ENCODE results near the gene C10orf120. TPM values are rescaled to one million over a fixed set of nuclear protein-coding genes. Genes with fewer than 3 reads are reported as not detected.

The C10orf120 gene
- total and polyA plus RNA-seq, 4 donors, result not detected

DNA sequence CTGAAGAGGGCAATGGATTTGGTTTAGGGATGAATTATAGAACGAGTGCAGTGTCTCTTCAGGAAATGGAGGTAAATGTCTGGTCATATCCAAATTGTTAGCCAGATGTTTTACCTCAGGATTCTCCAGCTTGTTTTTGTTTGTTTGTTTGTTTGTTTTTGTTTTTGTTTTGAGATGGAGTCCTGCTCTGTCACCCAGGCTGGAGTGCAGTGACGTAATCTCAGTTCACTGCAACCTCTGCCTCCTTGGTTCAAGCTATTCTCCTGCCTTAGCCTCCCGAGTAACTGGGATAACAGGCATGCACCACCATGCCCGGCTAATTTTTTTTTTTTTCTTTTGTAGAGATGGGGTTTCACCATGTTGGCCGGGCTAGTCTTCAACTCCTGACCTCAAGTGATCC, 6.9 kb downstream of the C10orf120 start:
- Histone ChIP-seq H3K4me1 (ENCODE audit: control insufficient read depth in 1 of 2, insufficient read depth in 2 of 2, low read length in 2 of 2) (peaks cover 0 to 4% of the 10 kb centered on the region in 2 donors), H3K4me3 (ENCODE audit: low read length in 2 of 2) (no peak overlapping the region), H3K27me3 (ENCODE audit: control insufficient read depth in 1 of 2, insufficient read depth in 2 of 2, low read length in 1 of 2) (peaks cover 0 to 2% of the 10 kb centered on the region in 2 donors), H3K9me3 (ENCODE audit: control insufficient read depth, low read length) (no peaks in the 10 kb centered on the region), H3K36me3 (ENCODE audit: control insufficient read depth in 1 of 2, insufficient read depth in 2 of 2, low read length in 1 of 2) (no peaks in the 10 kb centered on the region), H3K27ac (ENCODE audit: low read depth in 1 of 2, low read length in 2 of 2) (no peak overlapping the region)
- 67 to 84% methylated on average over 5 of the region's 5 CpGs for WGBS, 2 donors
- ATAC-seq (ENCODE audit: low FRiP score) (no peak), DNase-seq (no peak)
- intact Hi-C loops (cut with DNase I), result no loop called here

GRCh38 chr10:122689146-122689820, 10.4 kb downstream of the C10orf120 start:
- H3K4me1 ChIP-seq (ENCODE audit: control insufficient read depth in 1 of 2, insufficient read depth in 2 of 2, low read length in 2 of 2), result peaks cover 0 to 4% of the 10 kb centered on the region in 2 donors
- 10 to 16% methylated on average over 6 of the region's 6 CpGs for WGBS, 2 donors
- no peaks in the 10 kb centered on the region for H3K27me3 ChIP-seq (ENCODE audit: control insufficient read depth in 1 of 2, insufficient read depth in 2 of 2, low read length in 1 of 2)
- ATAC-seq (ENCODE audit: low FRiP score), result no peak
- intact Hi-C loops (cut with DNase I), result no loop called here
- H3K27ac ChIP-seq (ENCODE audit: low read depth in 1 of 2, low read length in 2 of 2), result no peak overlapping the region
- no peak for DNase-seq
- H3K36me3 ChIP-seq (ENCODE audit: control insufficient read depth in 1 of 2, insufficient read depth in 2 of 2, low read length in 1 of 2), result no peaks in the 10 kb centered on the region
- H3K4me3 ChIP-seq (ENCODE audit: low read length in 2 of 2), result no peak overlapping the region
- no peaks in the 10 kb centered on the region for H3K9me3 ChIP-seq (ENCODE audit: control insufficient read depth, low read length)

DNA sequence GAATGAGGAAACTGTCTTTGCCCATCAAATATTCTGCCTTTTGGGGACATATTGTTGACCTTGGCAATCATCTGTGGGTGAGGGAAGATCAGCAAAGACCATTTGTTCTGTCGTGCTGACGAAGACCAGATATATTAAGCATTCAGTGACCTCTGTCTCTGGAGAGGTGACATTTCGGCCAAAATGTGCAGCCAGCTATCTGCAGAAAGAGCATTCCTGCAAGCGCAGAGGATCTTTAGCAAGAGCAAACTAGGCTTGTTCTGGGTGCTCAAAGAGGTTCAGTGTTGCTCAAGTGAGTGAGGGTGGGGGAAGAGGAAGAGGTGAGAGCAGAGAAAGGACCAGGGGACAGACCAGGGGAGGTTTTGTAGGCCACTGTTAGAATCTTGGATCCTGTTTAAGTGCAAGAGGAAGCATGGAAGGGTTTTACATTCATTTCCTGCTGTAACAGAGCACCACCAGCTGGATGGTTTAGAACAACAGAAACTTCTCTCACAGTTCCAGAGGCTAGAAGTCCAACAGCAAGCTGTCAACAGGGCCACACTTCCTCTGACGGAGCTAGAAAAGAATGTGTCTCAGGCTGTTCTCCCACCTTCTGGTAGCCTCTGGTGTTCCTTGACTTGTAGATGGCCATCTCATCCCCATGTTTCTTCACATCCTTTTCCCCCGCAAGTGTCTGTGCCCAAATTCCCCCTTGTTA, 11.2 kb downstream of the C10orf120 start:
- no peak overlapping the region for H3K4me3 ChIP-seq (ENCODE audit: low read length in 2 of 2)
- 47 to 61% methylated on average over 6 of the region's 6 CpGs for WGBS, 2 donors
- no peaks in the 10 kb centered on the region for H3K36me3 ChIP-seq (ENCODE audit: control insufficient read depth in 1 of 2, insufficient read depth in 2 of 2, low read length in 1 of 2)
- ATAC-seq (ENCODE audit: low FRiP score) (peak; percentile 63), DNase-seq (no peak)
- peaks cover 0 to 4% of the 10 kb centered on the region in 2 donors for H3K4me1 ChIP-seq (ENCODE audit: control insufficient read depth in 1 of 2, insufficient read depth in 2 of 2, low read length in 2 of 2)
- peak overlapping the region in 1 of 2 donors; percentile 51 for H3K27ac ChIP-seq (ENCODE audit: low read depth in 1 of 2, low read length in 2 of 2)
- intact Hi-C loops (cut with DNase I), result no loop called here
- no peaks in the 10 kb centered on the region for H3K27me3 ChIP-seq (ENCODE audit: control insufficient read depth in 1 of 2, insufficient read depth in 2 of 2, low read length in 1 of 2)
- H3K9me3 ChIP-seq (ENCODE audit: control insufficient read depth, low read length), result no peaks in the 10 kb centered on the region

DNA sequence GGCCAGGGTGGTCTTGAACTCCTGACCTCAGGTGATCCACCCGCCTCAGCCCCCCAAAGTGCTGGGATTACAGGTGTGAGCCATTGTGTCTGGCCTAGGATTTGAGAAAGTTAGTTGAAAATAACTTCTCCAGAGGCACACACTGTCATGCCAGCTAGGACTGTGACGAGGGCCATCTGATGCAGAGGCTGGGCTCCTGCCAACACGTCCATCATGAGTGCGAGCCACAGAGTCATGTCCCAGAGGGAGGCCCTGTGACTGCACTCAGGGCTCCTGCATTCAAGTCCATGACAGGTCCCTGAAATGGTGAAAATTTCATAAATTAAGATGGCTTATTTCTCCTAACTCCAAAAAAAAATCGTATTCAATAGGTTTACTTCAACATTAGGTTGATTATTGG, 17.1 kb downstream of the C10orf120 start:
- peaks cover 1% of the 10 kb centered on the region for H3K9me3 ChIP-seq (ENCODE audit: control insufficient read depth, low read length)
- WGBS, 2 donors, result 50 to 60% methylated on average over 5 of the region's 5 CpGs
- H3K27ac ChIP-seq (ENCODE audit: low read depth in 1 of 2, low read length in 2 of 2), result no peak overlapping the region
- H3K36me3 ChIP-seq (ENCODE audit: control insufficient read depth in 1 of 2, insufficient read depth in 2 of 2, low read length in 1 of 2), result no peaks in the 10 kb centered on the region
- no peak for ATAC-seq (ENCODE audit: low FRiP score)
- intact Hi-C loops (cut with DNase I), result no loop called here
- DNase-seq, result no peak
- no peak overlapping the region for H3K4me3 ChIP-seq (ENCODE audit: low read length in 2 of 2)
- H3K4me1 ChIP-seq (ENCODE audit: control insufficient read depth in 1 of 2, insufficient read depth in 2 of 2, low read length in 2 of 2), result no peaks in the 10 kb centered on the region
- H3K27me3 ChIP-seq (ENCODE audit: control insufficient read depth in 1 of 2, insufficient read depth in 2 of 2, low read length in 1 of 2), result no peaks in the 10 kb centered on the region

GRCh38 chr10:122678266-122678665, 21.4 kb downstream of the C10orf120 start:
- no peak overlapping the region for H3K4me3 ChIP-seq (ENCODE audit: low read length in 2 of 2)
- no peak overlapping the region for H3K27ac ChIP-seq (ENCODE audit: low read depth in 1 of 2, low read length in 2 of 2)
- no peaks in the 10 kb centered on the region for H3K36me3 ChIP-seq (ENCODE audit: control insufficient read depth in 1 of 2, insufficient read depth in 2 of 2, low read length in 1 of 2)
- ATAC-seq (ENCODE audit: low FRiP score), result no peak
- peaks cover 1% of the 10 kb centered on the region for H3K9me3 ChIP-seq (ENCODE audit: control insufficient read depth, low read length)
- DNase-seq, result no peak
- intact Hi-C loops (cut with DNase I), result no loop called here
- no peaks in the 10 kb centered on the region for H3K4me1 ChIP-seq (ENCODE audit: control insufficient read depth in 1 of 2, insufficient read depth in 2 of 2, low read length in 2 of 2)
- no peaks in the 10 kb centered on the region for H3K27me3 ChIP-seq (ENCODE audit: control insufficient read depth in 1 of 2, insufficient read depth in 2 of 2, low read length in 1 of 2)

GRCh38 chr10:122675278-122675677, 24.4 kb downstream of the C10orf120 start:
- WGBS, 2 donors, result 61 to 84% methylated on average over 2 of the region's 2 CpGs
- Histone ChIP-seq H3K9me3 (ENCODE audit: control insufficient read depth, low read length) (no peaks in the 10 kb centered on the region), H3K27me3 (ENCODE audit: control insufficient read depth in 1 of 2, insufficient read depth in 2 of 2, low read length in 1 of 2) (no peaks in the 10 kb centered on the region), H3K4me3 (ENCODE audit: low read length in 2 of 2) (no peak overlapping the region), H3K27ac (ENCODE audit: low read depth in 1 of 2, low read length in 2 of 2) (no peak overlapping the region), H3K36me3 (ENCODE audit: control insufficient read depth in 1 of 2, insufficient read depth in 2 of 2, low read length in 1 of 2) (no peaks in the 10 kb centered on the region), H3K4me1 (ENCODE audit: control insufficient read depth in 1 of 2, insufficient read depth in 2 of 2, low read length in 2 of 2) (no peaks in the 10 kb centered on the region)
- DNase-seq, result no peak
- no peak for ATAC-seq (ENCODE audit: low FRiP score)
- intact Hi-C loops (cut with DNase I), result no loop called here

DNA sequence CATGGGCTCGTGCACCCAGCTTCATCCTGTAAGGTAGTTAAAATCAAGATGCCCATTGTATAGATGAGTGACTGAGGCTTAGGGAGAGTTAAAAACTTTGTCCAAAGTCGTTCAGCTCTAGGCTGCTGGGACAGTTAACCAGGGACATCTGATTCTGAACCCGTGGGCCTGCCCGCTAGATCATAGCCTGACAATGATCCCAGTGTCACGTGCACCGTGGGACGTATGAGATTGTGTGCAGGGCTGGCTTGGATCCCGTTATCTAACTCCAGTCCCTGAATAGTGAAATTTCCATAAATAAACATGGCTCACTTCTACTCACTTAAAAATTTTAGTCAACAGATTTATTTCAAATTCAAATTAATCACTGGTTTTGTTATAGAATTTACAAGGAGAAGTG, 24.9 kb downstream of the C10orf120 start:
- DNase-seq, result no peak
- 28 to 45% methylated on average over 8 of the region's 8 CpGs for WGBS, 2 donors
- no peaks in the 10 kb centered on the region for H3K4me1 ChIP-seq (ENCODE audit: control insufficient read depth in 1 of 2, insufficient read depth in 2 of 2, low read length in 2 of 2)
- no peaks in the 10 kb centered on the region for H3K27me3 ChIP-seq (ENCODE audit: control insufficient read depth in 1 of 2, insufficient read depth in 2 of 2, low read length in 1 of 2)
- no peak for ATAC-seq (ENCODE audit: low FRiP score)
- no peak overlapping the region for H3K4me3 ChIP-seq (ENCODE audit: low read length in 2 of 2)
- intact Hi-C loops (cut with DNase I), result no loop called here
- H3K36me3 ChIP-seq (ENCODE audit: control insufficient read depth in 1 of 2, insufficient read depth in 2 of 2, low read length in 1 of 2), result no peaks in the 10 kb centered on the region
- no peaks in the 10 kb centered on the region for H3K9me3 ChIP-seq (ENCODE audit: control insufficient read depth, low read length)
- no peak overlapping the region for H3K27ac ChIP-seq (ENCODE audit: low read depth in 1 of 2, low read length in 2 of 2)

GRCh38 chr10:122673731-122674130, 25.9 kb downstream of the C10orf120 start:
- Histone ChIP-seq H3K27ac (ENCODE audit: low read depth in 1 of 2, low read length in 2 of 2) (no peak overlapping the region), H3K9me3 (ENCODE audit: control insufficient read depth, low read length) (no peaks in the 10 kb centered on the region), H3K36me3 (ENCODE audit: control insufficient read depth in 1 of 2, insufficient read depth in 2 of 2, low read length in 1 of 2) (no peaks in the 10 kb centered on the region), H3K4me3 (ENCODE audit: low read length in 2 of 2) (no peak overlapping the region), H3K27me3 (ENCODE audit: control insufficient read depth in 1 of 2, insufficient read depth in 2 of 2, low read length in 1 of 2) (no peaks in the 10 kb centered on the region), H3K4me1 (ENCODE audit: control insufficient read depth in 1 of 2, insufficient read depth in 2 of 2, low read length in 2 of 2) (no peaks in the 10 kb centered on the region)
- WGBS, 2 donors, result 86 to 90% methylated on average over 5 of the region's 5 CpGs
- intact Hi-C loops (cut with DNase I), result no loop called here
- no peak for ATAC-seq (ENCODE audit: low FRiP score)
- no peak for DNase-seq

GRCh38 chr10:122673269-122673668, 26.4 kb downstream of the C10orf120 start:
- Histone ChIP-seq H3K27ac (ENCODE audit: low read depth in 1 of 2, low read length in 2 of 2) (no peak overlapping the region), H3K27me3 (ENCODE audit: control insufficient read depth in 1 of 2, insufficient read depth in 2 of 2, low read length in 1 of 2) (no peaks in the 10 kb centered on the region), H3K36me3 (ENCODE audit: control insufficient read depth in 1 of 2, insufficient read depth in 2 of 2, low read length in 1 of 2) (no peaks in the 10 kb centered on the region), H3K4me3 (ENCODE audit: low read length in 2 of 2) (no peak overlapping the region), H3K4me1 (ENCODE audit: control insufficient read depth in 1 of 2, insufficient read depth in 2 of 2, low read length in 2 of 2) (no peaks in the 10 kb centered on the region), H3K9me3 (ENCODE audit: control insufficient read depth, low read length) (no peaks in the 10 kb centered on the region)
- intact Hi-C loops (cut with DNase I), result no loop called here
- DNase-seq (no peak), ATAC-seq (ENCODE audit: low FRiP score) (no peak)
- WGBS, 2 donors, result 71 to 76% methylated on average over 6 of the region's 6 CpGs

All from aorta (tissue), 5 donors.